Tibial artery (tissue), 4 donors: ENCODE measurements around the gene PRDM10.

Experiments
- DNase-seq, 2 donors: peaks; one replicate each; pipeline ENCODE4 v3.0.0-alpha.2; 2019
- H3K27ac ChIP-seq, 2 donors: fragments of 200-600 bp; sonication (generic) in 1 of 2; 1 replicate in 1 of 2; 2 replicates in 1 of 2; pipeline ENCODE4 v1.5.1; 2018 to 2019; ENCODE audit warnings: mild to moderate bottlenecking in 1 of 2
- H3K27me3 ChIP-seq, 2 donors: fragments of 200-600 bp; sonication (generic) in 1 of 2; one replicate each; pipeline versions ENCODE4 v1.5.1 to v1.6.0; 2016 to 2019
- H3K36me3 ChIP-seq, 3 donors: fragments of 200-600 bp; sonication (generic) in 2 of 3; one replicate each; pipeline ENCODE4 v1.5.1; 2016 to 2019; ENCODE audit warnings: mild to moderate bottlenecking in 2 of 3
- H3K4me1 ChIP-seq, 4 donors: fragments of 200-600 bp; sonication (generic) in 2 of 4; 1 replicate in 3 of 4; 2 replicates in 1 of 4; pipeline ENCODE4 v1.5.1; 2016 to 2019
- H3K4me3 ChIP-seq, 2 donors: fragments of 200-600 bp; sonication (generic) in 1 of 2; 1 replicate in 1 of 2; 2 replicates in 1 of 2; pipeline ENCODE4 v1.5.1; 2018 to 2019; ENCODE audit warnings: mild to moderate bottlenecking in 2 of 2
- H3K9me3 ChIP-seq, 3 donors: fragments of 200-600 bp; sonication (generic) in 1 of 3; one replicate each; pipeline ENCODE4 v1.5.1; 2016 to 2019
- CTCF ChIP-seq, 2 experiments: fragments of 200-600 bp in 1 of 2; fragments of 450-650 bp in 1 of 2; IDR thresholded peaks; one replicate each; pipeline ENCODE4 v1.5.1; 2017 to 2019; ENCODE audit warnings: antibody characterized with exemption in 2 of 2, mild to moderate bottlenecking in 1 of 2, moderate library complexity in 1 of 2
- intact Hi-C: fragments of 100-400 bp; cut with DNase I; formaldehyde crosslinking; loops from one replicate; pipeline ENCODE4 v1.15.0; 2023; ENCODE audit warnings: low total_unique reads

PRDM10 gene

GRCh38 chr11:129968591-129969419 is 33.8 kb downstream of the PRDM10 start:
- no peak for DNase-seq
- intact Hi-C loops, result no loop called here

GRCh38 chr11:129967996-129968395 is 34.6 kb downstream of the PRDM10 start:
- Histone ChIP-seq H3K27me3 (no peaks in the 10 kb centered on the region), H3K27ac (no peak overlapping the region), H3K4me3 (no peak overlapping the region), H3K4me1 (no peaks in the 10 kb centered on the region), H3K36me3 (peaks cover 0 to 7% (median 0%) of the 10 kb centered on the region in 3 donors), H3K9me3 (no peaks in the 10 kb centered on the region)
- intact Hi-C loops, result no loop called here
- DNase-seq, result no peak
- no peak for TF ChIP-seq CTCF (IDR thresholded peaks at IDR 0.05)

More at GRCh38 chr11:129968591-129969419, 33.8 kb downstream of the PRDM10 start:
- Histone ChIP-seq H3K27me3 (no peaks in the 10 kb centered on the region), H3K27ac (no peak overlapping the region), H3K4me1 (no peaks in the 10 kb centered on the region), H3K4me3 (no peak overlapping the region), H3K9me3 (no peaks in the 10 kb centered on the region), H3K36me3 (peaks cover 0 to 7% (median 0%) of the 10 kb centered on the region in 3 donors)
- no peak for TF ChIP-seq CTCF (IDR thresholded peaks at IDR 0.05)

GRCh38 chr11:129965248-129965647 is 37.4 kb downstream of the PRDM10 start:
- Histone ChIP-seq H3K27ac (no peak overlapping the region), H3K4me3 (no peak overlapping the region), H3K4me1 (no peaks in the 10 kb centered on the region), H3K9me3 (no peaks in the 10 kb centered on the region), H3K36me3 (peaks cover 4 to 7% (median 7%) of the 10 kb centered on the region in 3 donors), H3K27me3 (no peaks in the 10 kb centered on the region)
- DNase-seq, result no peak
- TF ChIP-seq CTCF (IDR thresholded peaks at IDR 0.05), result no peak
- intact Hi-C loops, result no loop called here

- no peak for DNase-seq
- H3K27me3 ChIP-seq, result no peaks in the 10 kb centered on the region
- intact Hi-C loops, result no loop called here
- H3K27ac ChIP-seq, result no peak overlapping the region
- peaks cover 15 to 28% (median 19%) of the 10 kb centered on the region in 3 donors for H3K36me3 ChIP-seq
- no peaks in the 10 kb centered on the region for H3K9me3 ChIP-seq
- TF ChIP-seq CTCF (IDR thresholded peaks at IDR 0.05), result no peak
- no peaks in the 10 kb centered on the region for H3K4me1 ChIP-seq
- H3K4me3 ChIP-seq, result no peak overlapping the region
Measured at GRCh38 chr11:129960216-129961214, 42.1 kb downstream of the PRDM10 start.

- intact Hi-C loops, result no loop called here
- no peak for DNase-seq
- H3K4me3 ChIP-seq, result no peak overlapping the region
Measured at GRCh38 chr11:129959687-129960086, 42.9 kb downstream of the PRDM10 start.

More at GRCh38 chr11:129959687-129960086, 42.9 kb downstream of the PRDM10 start:
- Histone ChIP-seq H3K4me1 (no peaks in the 10 kb centered on the region), H3K36me3 (peaks cover 15 to 28% (median 19%) of the 10 kb centered on the region in 3 donors), H3K9me3 (no peaks in the 10 kb centered on the region), H3K27ac (no peak overlapping the region), H3K27me3 (no peaks in the 10 kb centered on the region)
- TF ChIP-seq CTCF (IDR thresholded peaks at IDR 0.05), result no peak
